ELR (cell line): Measurements from ENCODE around the gene CHRDL1.
"Not testable (repeated sequence)": the region's sequence is repeated elsewhere in the genome, so short reads cannot be mapped to it uniquely, and the experiment has no call there.

Experiments used
- DNase-seq: peaks from one replicate; pipeline ENCODE4 v3.0.0-alpha.2; 2015; ENCODE audit warnings: low read depth

Gene CHRDL1

GRCh38 chrX:110665223-110666002 is 130.2 kb downstream of the CHRDL1 start:
- peak; percentile 61 for DNase-seq

- no peak for DNase-seq
Observed at GRCh38 chrX:110657073-110657472, 138.5 kb downstream of the CHRDL1 start.

- not testable (repeated sequence) for DNase-seq
Observed at GRCh38 chrX:110654280-110654679, 141.3 kb downstream of the CHRDL1 start.

GRCh38 chrX:110646386-110646785 is 149.2 kb downstream of the CHRDL1 start:
- DNase-seq = no peak
